Measurements from ENCODE around the gene KLRC3. TPM values are rescaled to one million over a fixed set of nuclear protein-coding genes. Genes with fewer than 3 reads are reported as not detected.
A peak's percentile ranks its signal among the peaks of the same experiment; 100 is the strongest.

The KLRC3 gene
- total and polyA plus RNA-seq, 10 of the 15 experiments (the other 5 are each of a cell fraction or from before 2014, with no cell fraction given), result 0.09 to 0.22 (median 0.09) TPM; not detected in 7

DNA sequence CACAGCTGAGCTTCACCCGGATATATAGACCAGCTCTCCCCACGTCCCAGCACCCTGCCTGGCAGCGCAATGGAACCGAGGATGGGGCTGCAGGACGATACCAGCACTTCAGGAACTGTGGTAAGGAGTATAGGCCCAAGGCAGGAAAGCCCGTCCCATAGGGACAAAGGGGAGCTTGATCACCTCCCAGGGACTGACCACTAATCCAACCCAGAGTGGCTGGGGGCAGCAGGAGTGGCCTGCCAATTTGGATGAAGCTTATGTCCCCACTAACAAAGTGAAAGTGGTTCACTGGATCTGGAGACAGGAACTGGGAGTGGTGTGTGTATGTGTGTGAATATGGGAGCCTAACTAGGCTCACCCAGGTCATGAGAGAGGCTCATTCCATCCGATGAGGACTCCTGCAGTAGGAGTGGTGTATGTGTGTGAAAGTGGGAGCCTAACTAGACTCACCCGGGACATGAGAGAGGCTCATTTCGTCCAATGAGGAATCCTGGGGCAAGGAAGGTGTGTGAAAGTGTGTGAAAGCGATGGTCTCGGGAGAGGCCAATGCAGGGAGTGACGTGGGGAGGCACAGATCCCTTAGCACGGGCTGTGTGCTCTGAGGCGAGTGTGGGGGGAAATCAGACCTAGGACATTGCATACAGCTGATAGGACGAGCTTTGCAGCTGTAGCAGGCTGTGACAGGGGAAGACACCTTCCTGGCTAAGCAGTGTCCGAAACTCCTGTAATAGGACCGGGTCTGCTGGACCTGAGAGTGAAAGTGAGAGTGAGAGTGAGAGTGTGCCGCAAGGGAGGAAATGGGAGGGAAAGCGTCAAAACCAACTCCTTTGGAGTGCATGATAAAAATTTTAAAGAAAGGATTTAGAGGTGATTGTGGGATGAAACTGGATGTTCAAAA lies 56.2 kb downstream of the KLRC3 start (continued):
- TF ChIP-seq, protein P1, sequence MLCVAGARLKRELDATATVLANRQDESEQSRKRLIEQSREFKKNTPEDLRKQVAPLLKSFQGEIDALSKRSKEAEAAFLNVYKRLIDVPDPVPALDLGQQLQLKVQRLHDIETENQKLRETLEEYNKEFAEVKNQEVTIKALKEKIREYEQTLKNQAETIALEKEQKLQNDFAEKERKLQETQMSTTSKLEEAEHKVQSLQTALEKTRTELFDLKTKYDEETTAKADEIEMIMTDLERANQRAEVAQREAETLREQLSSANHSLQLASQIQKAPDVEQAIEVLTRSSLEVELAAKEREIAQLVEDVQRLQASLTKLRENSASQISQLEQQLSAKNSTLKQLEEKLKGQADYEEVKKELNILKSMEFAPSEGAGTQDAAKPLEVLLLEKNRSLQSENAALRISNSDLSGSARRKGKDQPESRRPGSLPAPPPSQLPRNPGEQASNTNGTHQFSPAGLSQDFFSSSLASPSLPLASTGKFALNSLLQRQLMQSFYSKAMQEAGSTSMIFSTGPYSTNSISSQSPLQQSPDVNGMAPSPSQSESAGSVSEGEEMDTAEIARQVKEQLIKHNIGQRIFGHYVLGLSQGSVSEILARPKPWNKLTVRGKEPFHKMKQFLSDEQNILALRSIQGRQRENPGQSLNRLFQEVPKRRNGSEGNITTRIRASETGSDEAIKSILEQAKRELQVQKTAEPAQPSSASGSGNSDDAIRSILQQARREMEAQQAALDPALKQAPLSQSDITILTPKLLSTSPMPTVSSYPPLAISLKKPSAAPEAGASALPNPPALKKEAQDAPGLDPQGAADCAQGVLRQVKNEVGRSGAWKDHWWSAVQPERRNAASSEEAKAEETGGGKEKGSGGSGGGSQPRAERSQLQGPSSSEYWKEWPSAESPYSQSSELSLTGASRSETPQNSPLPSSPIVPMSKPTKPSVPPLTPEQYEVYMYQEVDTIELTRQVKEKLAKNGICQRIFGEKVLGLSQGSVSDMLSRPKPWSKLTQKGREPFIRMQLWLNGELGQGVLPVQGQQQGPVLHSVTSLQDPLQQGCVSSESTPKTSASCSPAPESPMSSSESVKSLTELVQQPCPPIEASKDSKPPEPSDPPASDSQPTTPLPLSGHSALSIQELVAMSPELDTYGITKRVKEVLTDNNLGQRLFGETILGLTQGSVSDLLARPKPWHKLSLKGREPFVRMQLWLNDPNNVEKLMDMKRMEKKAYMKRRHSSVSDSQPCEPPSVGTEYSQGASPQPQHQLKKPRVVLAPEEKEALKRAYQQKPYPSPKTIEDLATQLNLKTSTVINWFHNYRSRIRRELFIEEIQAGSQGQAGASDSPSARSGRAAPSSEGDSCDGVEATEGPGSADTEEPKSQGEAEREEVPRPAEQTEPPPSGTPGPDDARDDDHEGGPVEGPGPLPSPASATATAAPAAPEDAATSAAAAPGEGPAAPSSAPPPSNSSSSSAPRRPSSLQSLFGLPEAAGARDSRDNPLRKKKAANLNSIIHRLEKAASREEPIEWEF (IDR thresholded peaks at IDR 0.05; ENCODE audit: insufficient replicate concordance, low read depth, low read length), result no peak
- TF ChIP-seq HDGF (IDR thresholded peaks at IDR 0.05), result peak; percentile 93
- TF ChIP-seq EP300 (IDR thresholded peaks at IDR 0.05; ENCODE audit: borderline replicate concordance in 1 of 2, control insufficient read depth in 1 of 2, low read depth in 2 of 2, low read length in 2 of 2), result peak in 1 of 2 experiments; percentile 44; a peak in 3 of 4 replicates
- TF ChIP-seq TCF12 (IDR thresholded peaks at IDR 0.05; ENCODE audit: low read depth, low read length), result peak; percentile 85
- TF ChIP-seq, protein P2, sequence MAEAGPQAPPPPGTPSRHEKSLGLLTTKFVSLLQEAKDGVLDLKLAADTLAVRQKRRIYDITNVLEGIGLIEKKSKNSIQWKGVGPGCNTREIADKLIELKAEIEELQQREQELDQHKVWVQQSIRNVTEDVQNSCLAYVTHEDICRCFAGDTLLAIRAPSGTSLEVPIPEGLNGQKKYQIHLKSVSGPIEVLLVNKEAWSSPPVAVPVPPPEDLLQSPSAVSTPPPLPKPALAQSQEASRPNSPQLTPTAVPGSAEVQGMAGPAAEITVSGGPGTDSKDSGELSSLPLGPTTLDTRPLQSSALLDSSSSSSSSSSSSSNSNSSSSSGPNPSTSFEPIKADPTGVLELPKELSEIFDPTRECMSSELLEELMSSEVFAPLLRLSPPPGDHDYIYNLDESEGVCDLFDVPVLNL (IDR thresholded peaks at IDR 0.05; ENCODE audit: low read depth, low read length), result no peak
- TF ChIP-seq, protein P3, sequence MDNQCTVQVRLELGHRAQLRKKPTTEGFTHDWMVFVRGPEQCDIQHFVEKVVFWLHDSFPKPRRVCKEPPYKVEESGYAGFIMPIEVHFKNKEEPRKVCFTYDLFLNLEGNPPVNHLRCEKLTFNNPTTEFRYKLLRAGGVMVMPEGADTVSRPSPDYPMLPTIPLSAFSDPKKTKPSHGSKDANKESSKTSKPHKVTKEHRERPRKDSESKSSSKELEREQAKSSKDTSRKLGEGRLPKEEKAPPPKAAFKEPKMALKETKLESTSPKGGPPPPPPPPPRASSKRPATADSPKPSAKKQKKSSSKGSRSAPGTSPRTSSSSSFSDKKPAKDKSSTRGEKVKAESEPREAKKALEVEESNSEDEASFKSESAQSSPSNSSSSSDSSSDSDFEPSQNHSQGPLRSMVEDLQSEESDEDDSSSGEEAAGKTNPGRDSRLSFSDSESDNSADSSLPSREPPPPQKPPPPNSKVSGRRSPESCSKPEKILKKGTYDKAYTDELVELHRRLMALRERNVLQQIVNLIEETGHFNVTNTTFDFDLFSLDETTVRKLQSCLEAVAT (IDR thresholded peaks at IDR 0.05), result no peak
- TF ChIP-seq ZZZ3 (IDR thresholded peaks at IDR 0.05; ENCODE audit: control insufficient read depth, insufficient read length, low read depth), result no peak
- TF ChIP-seq, protein P4, sequence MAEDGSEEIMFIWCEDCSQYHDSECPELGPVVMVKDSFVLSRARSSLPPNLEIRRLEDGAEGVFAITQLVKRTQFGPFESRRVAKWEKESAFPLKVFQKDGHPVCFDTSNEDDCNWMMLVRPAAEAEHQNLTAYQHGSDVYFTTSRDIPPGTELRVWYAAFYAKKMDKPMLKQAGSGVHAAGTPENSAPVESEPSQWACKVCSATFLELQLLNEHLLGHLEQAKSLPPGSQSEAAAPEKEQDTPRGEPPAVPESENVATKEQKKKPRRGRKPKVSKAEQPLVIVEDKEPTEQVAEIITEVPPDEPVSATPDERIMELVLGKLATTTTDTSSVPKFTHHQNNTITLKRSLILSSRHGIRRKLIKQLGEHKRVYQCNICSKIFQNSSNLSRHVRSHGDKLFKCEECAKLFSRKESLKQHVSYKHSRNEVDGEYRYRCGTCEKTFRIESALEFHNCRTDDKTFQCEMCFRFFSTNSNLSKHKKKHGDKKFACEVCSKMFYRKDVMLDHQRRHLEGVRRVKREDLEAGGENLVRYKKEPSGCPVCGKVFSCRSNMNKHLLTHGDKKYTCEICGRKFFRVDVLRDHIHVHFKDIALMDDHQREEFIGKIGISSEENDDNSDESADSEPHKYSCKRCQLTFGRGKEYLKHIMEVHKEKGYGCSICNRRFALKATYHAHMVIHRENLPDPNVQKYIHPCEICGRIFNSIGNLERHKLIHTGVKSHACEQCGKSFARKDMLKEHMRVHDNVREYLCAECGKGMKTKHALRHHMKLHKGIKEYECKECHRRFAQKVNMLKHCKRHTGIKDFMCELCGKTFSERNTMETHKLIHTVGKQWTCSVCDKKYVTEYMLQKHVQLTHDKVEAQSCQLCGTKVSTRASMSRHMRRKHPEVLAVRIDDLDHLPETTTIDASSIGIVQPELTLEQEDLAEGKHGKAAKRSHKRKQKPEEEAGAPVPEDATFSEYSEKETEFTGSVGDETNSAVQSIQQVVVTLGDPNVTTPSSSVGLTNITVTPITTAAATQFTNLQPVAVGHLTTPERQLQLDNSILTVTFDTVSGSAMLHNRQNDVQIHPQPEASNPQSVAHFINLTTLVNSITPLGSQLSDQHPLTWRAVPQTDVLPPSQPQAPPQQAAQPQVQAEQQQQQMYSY (CRISPR knock-in tag; IDR thresholded peaks at IDR 0.05), result no peak
- peak; percentile 62; the same call in 1 of the 2 replicates for TF ChIP-seq TCF3 (IDR thresholded peaks at IDR 0.05; ENCODE audit: borderline replicate concordance, insufficient read depth, low read depth, low read length)
- TF ChIP-seq NFXL1 (IDR thresholded peaks at IDR 0.05; ENCODE audit: borderline replicate concordance), result no peak
